OCI-LY7 (cell line): ENCODE data around the gene STX18. TPM values are rescaled to one million over a fixed set of nuclear protein-coding genes. Genes with fewer than 3 reads are reported as not detected.

Experiments
- BruUV-seq: library from RNA; stranded (reverse); fragments of 400-500 nt; replicated peaks from 2 replicates; lab custom pipeline; 2021; lab: Mats Ljungman, UMichigan
- CTCF ChIA-PET: fragments of 300-600 bp; sonication (Branson Sonifier 250); formaldehyde crosslinking; loops from one replicate; lab custom pipeline; 2022; ENCODE audit warnings: antibody characterized with exemption; ENCODE audit not compliant: unreplicated experiment; lab: Charles Lee
- POLR2A ChIA-PET: fragments of 300-600 bp; sonication (Branson Sonifier 250); formaldehyde crosslinking; loops from one replicate; lab custom pipeline; 2022; ENCODE audit warnings: antibody characterized with exemption; lab: Charles Lee
- DNase-seq: peaks from one replicate; pipeline ENCODE4 v3.0.0-alpha.2; 2015; ENCODE audit warnings: low spot score
- H2AFZ ChIP-seq: fragments of 200-600 bp; sonication (generic), shearing (Covaris generic); 2 replicates; pipeline ENCODE4 v1.6.1; 2014; ENCODE audit warnings: mild to moderate bottlenecking, antibody characterized with exemption, low read length, moderate library complexity
- H3K27ac ChIP-seq: fragments of 200-600 bp; sonication (generic); 2 replicates; pipeline ENCODE4 v1.5.1; 2014; ENCODE audit warnings: mixed run types, low read depth, mild to moderate bottlenecking, moderate library complexity, low read length, inconsistent platforms; ENCODE audit not compliant: poor library complexity, severe bottlenecking
- H3K36me3 ChIP-seq: fragments of 200-600 bp; sonication (generic); 2 replicates; pipeline ENCODE4 v1.6.1; 2014; ENCODE audit warnings: mild to moderate bottlenecking, antibody characterized with exemption, low read length, moderate library complexity, mixed read lengths; ENCODE audit not compliant: insufficient read depth
- H3K4me1 ChIP-seq: fragments of 200-600 bp; sonication (generic); 2 replicates; pipeline ENCODE4 v1.5.1; 2014; ENCODE audit warnings: mild to moderate bottlenecking, low read length; ENCODE audit not compliant: insufficient read depth, poor library complexity, severe bottlenecking
- H3K4me2 ChIP-seq: fragments of 200-600 bp; sonication (generic); 2 replicates; pipeline ENCODE4 v1.6.1; 2014; ENCODE audit warnings: mild to moderate bottlenecking, low read length
- H3K4me3 ChIP-seq: fragments of 200-600 bp; sonication (generic); 2 replicates; pipeline ENCODE4 v1.5.1; 2014; ENCODE audit warnings: mild to moderate bottlenecking, low read depth, low read length; ENCODE audit not compliant: poor library complexity, severe bottlenecking
- H3K79me2 ChIP-seq: fragments of 200-600 bp; sonication (generic); 2 replicates; pipeline ENCODE4 v1.6.1; 2016; ENCODE audit warnings: low read depth, mild to moderate bottlenecking, low read length, moderate library complexity, mixed read lengths; ENCODE audit not compliant: insufficient read depth
- H3K9me2 ChIP-seq: fragments of 200-600 bp; sonication (generic); 2 replicates; pipeline ENCODE4 v1.6.1; 2016; ENCODE audit warnings: mild to moderate bottlenecking, low read length, mixed read lengths; ENCODE audit not compliant: insufficient read depth
- H3K9me3 ChIP-seq: fragments of 200-600 bp; sonication (generic); 2 replicates; pipeline ENCODE4 v1.6.1; 2014; ENCODE audit warnings: mild to moderate bottlenecking, mixed run types, low read length, mixed read lengths
- H4K20me1 ChIP-seq: fragments of 200-600 bp; sonication (generic); 2 replicates; pipeline ENCODE4 v1.6.1; 2014; ENCODE audit warnings: mild to moderate bottlenecking, antibody characterized with exemption, low read length, moderate library complexity, mixed read lengths; ENCODE audit not compliant: insufficient read depth
- EZH2phosphoT487 ChIP-seq: fragments of 200-600 bp; sonication (generic); IDR thresholded peaks from 2 replicates; pipeline ENCODE4 v1.6.1; 2018; ENCODE audit warnings: low read depth, borderline replicate concordance, mild to moderate bottlenecking, mixed run types, antibody characterized with exemption, low read length, moderate library complexity, mixed read lengths
- intact Hi-C: fragments of 100-400 bp; cut with micrococcal nuclease; formaldehyde crosslinking; loops from one replicate; pipeline ENCODE4 v1.10.0; 2022; ENCODE audit not compliant: unreplicated experiment
- total RNA-seq, 2 experiments: library from RNA; depleted of rRNA in 1 of 2; stranded (reverse); fragments of >200 nt in 1 of 2; shearing (Covaris generic) in 1 of 2; gene quantifications; 2 replicates each; pipeline ENCODE4 v1.2.3, GENCODE V29; 2014 to 2022
- TF ChIP-seq, protein P1 (sequence below): fragments of 200-600 bp; sonication (generic); conservative IDR thresholded peaks from 2 replicates; pipeline ENCODE4 v1.5.1; 2014; ENCODE audit warnings: mild to moderate bottlenecking, antibody characterized with exemption, low read length, moderate library complexity, mixed read lengths

Gene STX18
- total RNA-seq, 2 experiments from 2014 or later: 30.6 to 35.2 TPM

DNA sequence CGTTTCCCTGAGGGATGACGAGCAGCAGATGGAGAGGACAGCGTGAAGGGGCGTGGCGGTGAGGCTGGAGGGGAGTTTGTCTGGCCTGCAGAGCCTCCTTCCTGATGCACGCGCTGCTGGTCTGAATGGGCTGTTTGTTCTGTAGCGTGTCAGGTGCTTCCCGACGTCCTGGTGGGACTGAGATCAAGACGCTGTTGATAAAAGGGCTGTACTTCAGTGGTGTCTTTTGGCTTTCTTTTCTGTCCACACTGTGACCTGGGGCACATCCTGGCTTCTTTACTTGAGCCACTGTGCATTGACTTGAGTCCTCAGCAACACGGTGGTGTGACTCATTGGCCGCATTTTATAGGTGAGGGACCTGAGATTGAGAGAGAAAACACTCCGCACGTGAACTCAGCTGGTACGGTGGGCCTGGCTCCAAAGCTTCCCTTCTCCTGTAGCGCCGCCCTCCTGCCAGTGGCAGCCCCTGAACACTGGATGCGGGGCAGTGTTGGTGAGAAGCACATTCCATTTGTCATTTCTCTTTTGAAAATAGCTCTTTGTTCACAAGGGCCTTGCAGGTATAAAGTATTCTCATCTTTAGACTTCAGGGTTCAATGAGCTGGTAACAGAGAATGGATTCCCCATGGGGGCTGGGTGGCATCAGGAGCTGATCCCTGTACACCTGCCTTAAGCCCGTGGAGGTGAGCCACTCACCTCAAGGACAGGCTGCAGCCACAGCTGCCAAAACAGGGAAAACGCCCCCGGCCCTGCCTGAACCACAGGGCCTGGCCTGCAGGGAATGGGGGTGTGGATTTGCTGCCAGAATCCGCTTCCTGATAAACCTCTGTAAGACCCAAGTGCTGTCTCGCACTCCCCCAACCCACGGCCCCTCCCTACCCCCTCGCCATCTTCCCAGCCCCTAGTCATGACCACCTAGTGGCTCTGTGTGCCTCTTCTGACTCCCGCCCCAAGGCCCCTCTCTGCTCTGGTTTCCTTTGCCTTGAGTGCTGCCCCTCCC lies 125.7 kb downstream of the STX18 start:
- H3K36me3 ChIP-seq: peaks cover 60% of the 10 kb centered on the region
- no peak overlapping the region for H2AFZ ChIP-seq
- TF ChIP-seq EZH2phosphoT487: no peak
- TF ChIP-seq, protein P1, sequence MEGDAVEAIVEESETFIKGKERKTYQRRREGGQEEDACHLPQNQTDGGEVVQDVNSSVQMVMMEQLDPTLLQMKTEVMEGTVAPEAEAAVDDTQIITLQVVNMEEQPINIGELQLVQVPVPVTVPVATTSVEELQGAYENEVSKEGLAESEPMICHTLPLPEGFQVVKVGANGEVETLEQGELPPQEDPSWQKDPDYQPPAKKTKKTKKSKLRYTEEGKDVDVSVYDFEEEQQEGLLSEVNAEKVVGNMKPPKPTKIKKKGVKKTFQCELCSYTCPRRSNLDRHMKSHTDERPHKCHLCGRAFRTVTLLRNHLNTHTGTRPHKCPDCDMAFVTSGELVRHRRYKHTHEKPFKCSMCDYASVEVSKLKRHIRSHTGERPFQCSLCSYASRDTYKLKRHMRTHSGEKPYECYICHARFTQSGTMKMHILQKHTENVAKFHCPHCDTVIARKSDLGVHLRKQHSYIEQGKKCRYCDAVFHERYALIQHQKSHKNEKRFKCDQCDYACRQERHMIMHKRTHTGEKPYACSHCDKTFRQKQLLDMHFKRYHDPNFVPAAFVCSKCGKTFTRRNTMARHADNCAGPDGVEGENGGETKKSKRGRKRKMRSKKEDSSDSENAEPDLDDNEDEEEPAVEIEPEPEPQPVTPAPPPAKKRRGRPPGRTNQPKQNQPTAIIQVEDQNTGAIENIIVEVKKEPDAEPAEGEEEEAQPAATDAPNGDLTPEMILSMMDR: no peak
- H3K9me3 ChIP-seq: no peaks in the 10 kb centered on the region
- H3K4me3 ChIP-seq: no peak overlapping the region
- H4K20me1 ChIP-seq: no peaks in the 10 kb centered on the region
- H3K27ac ChIP-seq: no peak overlapping the region
- ChIA-PET POLR2A (interaction anchor here (0.6 to 1.3 kb wide), 2 partner anchors 9 to 20 kb away, joined by 3 to 4 read pairs; no protein-coding TSS in a partner anchor), CTCF (no interaction called here)
- no peak for DNase-seq
- no peaks in the 10 kb centered on the region for H3K9me2 ChIP-seq
- no peaks in the 10 kb centered on the region for H3K79me2 ChIP-seq
- no peaks in the 10 kb centered on the region for H3K4me1 ChIP-seq
- intact Hi-C loops: no loop called here
- no TSS peak for BruUV-seq
- no peak overlapping the region for H3K4me2 ChIP-seq

DNA sequence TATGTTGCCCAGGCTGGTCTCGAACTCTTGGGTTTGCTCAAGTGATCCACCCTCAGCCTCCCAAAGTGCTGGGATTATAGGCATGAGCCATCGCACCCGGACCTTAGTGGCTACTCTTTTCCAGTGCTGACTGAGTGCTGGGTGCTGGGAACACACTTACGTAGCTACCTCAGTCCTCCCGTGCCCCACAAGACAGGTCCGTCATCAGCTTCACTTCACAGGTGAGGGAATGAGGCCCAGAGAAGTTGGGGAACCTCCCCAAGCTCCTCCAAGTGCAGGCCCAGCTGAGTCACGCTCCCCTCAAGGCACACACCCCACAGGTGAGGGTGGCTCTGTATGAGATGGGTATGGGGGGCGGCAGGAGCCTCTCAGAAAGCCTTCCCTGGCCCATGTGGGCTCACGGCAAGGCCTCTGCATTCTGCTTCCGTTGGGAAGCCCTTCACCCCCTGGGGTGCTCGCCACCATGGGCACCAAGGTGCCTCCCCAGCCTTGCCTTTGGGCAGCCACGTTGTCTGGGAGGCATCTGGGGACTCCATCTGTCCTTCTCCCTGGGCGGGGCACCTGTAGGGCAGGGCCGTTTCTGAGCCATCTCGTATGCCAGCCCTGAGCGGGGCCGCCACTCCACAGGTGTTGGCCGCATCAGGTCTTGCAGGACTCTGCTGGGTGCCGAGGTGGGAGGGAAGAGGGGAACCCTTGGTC lies 126.6 kb downstream of the STX18 start:
- CTCF ChIA-PET: no interaction called here

More for the DNA sequence above, 126.6 kb downstream of the STX18 start:
- Histone ChIP-seq H4K20me1 (no peaks in the 10 kb centered on the region), H3K27ac (no peak overlapping the region), H2AFZ (no peak overlapping the region), H3K36me3 (peaks cover 57% of the 10 kb centered on the region), H3K4me1 (no peaks in the 10 kb centered on the region), H3K9me3 (no peaks in the 10 kb centered on the region), H3K4me3 (no peak overlapping the region), H3K4me2 (no peak overlapping the region), H3K9me2 (no peaks in the 10 kb centered on the region), H3K79me2 (no peaks in the 10 kb centered on the region)
- intact Hi-C loops: no loop called here
- DNase-seq: no peak
- POLR2A ChIA-PET: interaction anchor here (1.3 kb wide), 1 partner anchor 10 kb away, joined by 3 read pairs; no protein-coding TSS in a partner anchor
- TF ChIP-seq EZH2phosphoT487: no peak
- TF ChIP-seq, protein P1: no peak
- BruUV-seq: no TSS peak
